Endometrial microvascular endothelial cells (primary cell): ENCODE measurements around the gene MYBPH. TPM values are rescaled to one million over a fixed set of nuclear protein-coding genes. Genes with fewer than 3 reads are reported as not detected.

Experiments used
- in situ Hi-C: cut with HindIII; loops from 2 replicates; pipeline ENCODE4 v1.10.0; 2017; ENCODE audit warnings: low sequenced_read_pairs, low pct_unique_long_range_greater_than_20kb; ENCODE audit errors: inconsistent ontology term
- total RNA-seq: library from RNA; depleted of rRNA; stranded (reverse); fragments of >200 nt; gene quantifications from one replicate; pipeline ENCODE4 v1.2.3, GENCODE V29; 2015; ENCODE audit errors: inconsistent ontology term

The MYBPH gene, protein sequence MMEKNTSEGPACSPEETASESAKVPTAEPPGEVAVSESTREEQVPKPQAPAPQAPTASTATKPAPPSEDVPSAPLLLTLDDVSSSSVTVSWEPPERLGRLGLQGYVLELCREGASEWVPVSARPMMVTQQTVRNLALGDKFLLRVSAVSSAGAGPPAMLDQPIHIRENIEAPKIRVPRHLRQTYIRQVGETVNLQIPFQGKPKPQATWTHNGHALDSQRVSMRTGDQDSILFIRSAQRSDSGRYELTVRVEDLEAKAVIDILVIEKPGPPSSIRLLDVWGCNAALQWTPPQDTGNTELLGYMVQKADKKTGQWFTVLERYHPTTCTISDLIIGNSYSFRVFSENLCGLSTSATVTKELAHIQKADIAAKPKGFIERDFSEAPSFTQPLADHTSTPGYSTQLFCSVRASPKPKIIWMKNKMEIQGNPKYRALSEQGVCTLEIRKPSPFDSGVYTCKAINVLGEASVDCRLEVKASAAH
- total RNA-seq: not detected

DNA sequence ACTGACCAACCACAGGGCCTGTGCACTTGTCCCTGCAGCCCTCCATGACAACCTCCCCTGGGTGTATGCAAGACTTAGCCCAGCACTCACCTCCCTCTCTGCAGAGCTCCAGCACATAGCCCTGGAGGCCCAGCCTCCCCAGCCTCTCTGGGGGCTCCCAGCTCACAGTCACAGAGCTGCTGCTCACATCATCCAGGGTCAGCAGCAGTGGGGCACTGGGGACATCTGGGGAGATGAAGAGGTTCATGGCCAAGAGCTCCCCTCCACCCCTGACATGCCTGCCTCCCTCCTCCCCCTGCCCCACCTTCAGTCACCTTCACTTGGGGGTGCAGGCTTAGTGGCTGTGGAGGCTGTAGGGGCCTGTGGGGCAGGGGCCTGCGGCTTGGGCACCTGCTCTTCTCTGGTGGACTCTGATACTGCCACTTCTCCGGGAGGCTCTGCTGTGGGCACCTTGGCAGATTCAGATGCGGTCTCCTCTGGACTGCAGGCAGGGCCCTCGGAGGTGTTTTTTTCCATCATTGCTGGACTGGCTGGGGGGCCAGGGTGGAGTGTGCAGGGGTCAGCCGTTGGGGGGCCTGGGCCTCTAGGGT, at the start of gene MYBPH:
TSS of gene MYBPH (minus strand) at position 590 of the 590 bp plus-strand sequence. CDS start at position 519, 71 bp downstream.
- in situ Hi-C loops: no loop called here

DNA sequence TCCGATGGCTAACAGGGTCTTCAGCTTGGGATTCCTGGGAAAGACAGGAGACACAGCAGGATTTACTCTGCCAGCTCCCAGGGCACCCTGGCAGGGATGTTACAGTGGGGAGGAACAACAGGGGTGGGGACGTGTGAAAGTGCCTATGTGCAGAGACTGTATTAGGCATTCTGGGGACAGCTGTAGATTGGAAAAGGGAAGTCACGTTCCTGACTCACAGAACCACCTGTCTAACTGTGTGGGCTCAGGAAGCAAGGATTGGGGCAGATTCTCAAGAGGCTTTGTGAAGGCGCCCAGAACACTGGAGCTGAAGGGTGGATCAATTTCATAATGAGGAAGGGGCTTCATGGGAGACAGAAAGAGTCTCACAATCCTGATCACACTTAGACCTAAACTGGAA, 49.4 kb upstream of the MYBPH start:
- in situ Hi-C loops: no loop called here

DNA sequence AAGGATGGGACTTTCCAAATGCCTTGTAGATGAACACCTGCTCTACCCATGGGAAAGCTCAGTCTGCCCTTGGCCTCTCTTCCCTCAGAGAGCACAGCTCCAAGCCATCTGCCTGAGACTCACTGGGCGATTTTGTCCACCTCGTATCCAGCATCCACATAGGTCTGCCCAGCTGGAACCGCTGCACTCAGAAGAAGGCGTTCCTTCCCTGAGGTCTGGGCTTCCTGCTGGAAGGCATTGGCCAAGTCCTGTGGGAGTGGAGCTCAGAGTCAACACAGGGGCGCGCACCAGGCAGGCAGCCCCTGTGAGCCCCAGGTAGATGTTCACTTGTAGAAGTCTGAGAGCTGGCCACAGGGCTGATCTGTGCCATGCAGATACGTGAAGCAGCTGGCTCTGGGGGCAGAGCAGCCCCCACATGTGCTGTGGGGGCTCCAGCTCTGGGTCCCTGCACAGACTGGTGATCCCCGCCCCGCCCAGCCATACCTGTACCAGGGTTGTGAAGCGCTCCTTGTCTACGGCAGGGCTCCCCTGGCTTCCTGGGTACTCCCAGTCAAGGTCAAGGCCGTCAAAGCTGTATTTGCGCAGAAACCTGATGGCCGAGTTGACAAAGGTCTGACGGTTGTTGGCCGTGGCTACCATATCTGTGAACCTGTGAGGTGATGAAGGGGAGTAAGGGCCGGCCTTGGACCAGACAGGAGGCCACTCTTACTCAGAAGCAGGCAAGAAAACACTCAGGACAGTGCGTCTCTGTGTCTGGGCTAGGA, 47.6 kb upstream of the MYBPH start:
- in situ Hi-C loops: no loop called here

DNA sequence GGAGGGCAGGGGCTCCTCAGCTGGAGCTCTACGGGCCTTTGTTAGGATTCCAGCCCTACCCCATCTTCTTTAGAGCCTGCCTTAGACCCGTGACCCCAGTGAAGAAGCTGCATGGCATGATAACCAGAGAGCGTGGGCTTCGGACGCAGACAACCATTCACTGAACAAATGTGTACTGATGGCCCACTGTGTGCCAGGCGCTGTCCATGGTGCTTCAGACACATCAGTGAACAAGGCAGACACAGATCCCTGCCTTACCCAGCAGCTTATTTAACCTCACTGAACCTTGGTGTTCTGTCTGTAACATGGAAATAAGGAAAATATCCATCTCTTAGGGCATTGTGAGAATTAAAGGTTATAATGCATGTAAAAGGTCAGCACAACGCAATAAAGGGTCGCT, 44.3 kb upstream of the MYBPH start:
- in situ Hi-C loops: no loop called here

DNA sequence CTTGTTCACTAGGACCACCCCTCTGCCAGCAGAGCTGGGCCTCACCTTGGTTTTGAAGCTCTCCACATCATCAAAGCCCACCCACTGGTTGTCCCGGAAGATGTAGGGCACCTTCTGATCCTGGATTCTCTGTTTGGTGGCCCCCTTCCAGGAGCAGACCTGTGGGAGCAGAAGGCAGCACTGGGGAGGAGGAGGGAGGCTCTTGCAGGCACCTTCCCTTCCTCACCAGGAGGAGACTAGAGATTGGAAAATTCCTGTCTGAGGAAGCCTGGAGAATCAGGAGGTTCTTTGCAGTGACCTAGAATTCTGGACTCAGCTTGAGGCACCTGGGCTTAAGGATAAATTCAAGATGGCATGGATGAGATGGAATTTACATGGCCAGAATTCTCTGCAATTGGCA, 43.5 kb upstream of the MYBPH start:
- in situ Hi-C loops: no loop called here

DNA sequence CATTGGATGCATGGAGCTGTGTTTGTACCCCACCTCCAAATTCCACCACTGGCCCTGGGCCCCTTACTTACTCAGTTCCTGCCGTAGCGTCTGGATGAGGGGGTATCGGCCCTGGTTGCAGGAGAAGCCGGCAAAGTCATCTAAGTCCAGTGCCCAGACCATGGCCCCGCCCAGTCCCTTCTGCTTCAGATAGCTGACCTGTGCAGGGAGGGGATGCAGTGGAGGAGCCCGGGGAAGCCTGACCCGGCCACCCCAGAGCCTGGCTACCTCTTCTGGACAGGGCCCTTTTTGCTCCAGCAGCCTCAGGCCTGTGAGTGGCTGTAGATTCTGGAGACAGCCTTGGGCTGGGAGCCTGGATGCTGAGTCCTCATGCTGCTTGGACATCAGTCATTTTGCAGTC, 42.0 kb upstream of the MYBPH start:
- in situ Hi-C loops: no loop called here

DNA sequence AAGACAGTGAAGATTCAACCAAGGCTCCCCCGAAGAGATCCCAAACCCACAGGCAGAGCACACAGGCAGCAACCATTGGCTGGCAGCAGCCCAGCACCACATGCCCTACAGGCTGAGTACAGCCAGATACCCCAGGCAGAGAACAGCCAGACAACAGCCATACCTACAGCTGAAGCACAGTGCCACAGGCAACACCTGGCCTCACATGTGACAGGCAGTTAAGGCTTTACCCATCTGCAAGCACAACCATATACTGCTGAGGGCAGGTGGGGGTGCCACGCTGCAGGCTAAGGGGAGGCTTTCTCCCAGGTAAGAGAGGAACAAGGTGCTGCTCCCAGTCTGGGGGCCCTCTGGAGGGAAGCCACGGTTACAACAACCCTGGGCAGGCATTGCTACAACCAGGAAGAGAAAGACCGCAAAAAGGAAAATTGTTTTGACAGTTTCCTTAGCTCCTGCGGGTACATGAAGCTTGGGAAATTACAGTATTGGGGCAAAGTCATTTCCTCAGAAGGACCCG, 41.6 kb upstream of the MYBPH start:
- in situ Hi-C loops: no loop called here

DNA sequence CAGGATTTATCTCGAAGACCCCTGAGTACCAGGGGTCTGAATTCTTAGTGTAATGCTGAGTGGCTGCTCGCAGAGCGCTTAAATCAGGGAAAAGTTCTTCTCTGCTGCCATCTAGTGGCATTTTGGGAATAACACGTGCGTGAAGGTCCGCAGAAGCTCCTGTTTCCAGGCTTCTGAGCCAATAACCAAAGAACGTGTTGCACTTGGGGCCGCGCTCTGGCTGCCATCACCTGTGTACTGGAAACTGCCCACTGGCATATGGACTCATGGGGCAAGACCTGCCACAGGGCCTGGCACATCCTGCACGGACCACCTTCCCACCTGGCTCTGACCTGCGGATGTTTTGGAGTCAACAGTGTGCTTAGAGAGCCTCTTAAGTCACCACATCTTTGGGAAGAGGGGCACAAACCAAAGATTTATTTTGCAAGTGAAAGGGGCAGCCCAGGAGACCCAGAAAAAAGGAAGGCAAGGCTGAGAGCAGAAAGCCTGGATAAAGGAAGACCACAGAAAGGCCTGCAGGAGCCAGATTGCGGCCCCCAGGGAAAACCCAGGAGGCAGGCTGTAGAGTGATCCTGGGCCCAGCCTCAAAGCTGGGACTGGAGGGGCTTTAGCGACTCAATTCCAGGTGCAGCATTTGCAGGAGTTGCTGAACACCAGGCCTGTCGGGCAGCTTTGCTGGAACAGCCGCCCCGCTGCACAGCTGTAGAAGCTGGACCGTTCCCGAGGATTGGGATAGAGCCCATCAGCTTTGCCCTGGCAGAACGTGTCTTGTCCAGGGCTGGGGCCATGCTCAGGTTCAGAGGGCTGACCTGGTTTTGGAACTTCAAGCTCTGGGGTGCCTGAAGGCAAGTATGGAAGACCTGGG, 40.9 kb upstream of the MYBPH start:
- in situ Hi-C loops: no loop called here

DNA sequence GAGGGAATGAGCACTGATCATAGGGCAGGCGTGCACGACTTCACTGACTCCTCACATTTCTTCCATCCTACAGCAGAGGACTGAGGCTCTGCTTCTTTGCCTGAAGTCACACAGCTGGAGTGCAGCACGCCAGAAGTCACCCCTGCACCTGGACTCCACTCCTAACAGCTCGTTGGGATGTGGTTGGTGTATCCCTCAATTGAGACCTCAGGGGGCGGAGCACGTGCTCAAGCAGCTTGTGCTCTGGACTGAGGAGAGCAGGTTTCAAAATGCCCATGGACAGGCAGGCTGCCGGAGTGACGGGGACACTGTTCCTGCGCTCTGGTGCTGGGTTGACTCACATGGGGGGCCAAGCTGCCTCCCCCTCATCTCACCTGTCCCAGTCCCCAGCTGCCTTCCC, 39.9 kb upstream of the MYBPH start:
- in situ Hi-C loops: no loop called here

DNA sequence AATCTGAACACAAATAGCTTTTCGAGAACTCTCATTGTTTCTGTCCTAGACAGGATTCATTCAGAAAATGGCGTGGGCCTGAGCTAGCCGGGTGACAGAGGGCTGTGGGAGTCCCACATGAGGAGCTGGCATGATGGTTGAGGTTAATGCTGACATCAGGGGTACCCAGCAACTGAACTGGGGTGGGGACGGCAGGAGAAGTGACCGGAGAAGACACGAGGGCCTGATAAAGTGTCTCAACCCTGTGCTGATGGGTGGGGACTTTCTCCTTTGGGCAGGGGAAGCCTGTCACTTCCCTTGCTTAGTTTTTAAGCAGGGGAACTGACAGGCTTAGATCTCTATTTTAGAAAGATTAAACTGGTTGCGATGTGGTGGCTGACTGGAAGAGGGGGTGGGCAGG, 39.2 kb upstream of the MYBPH start:
- in situ Hi-C loops: no loop called here

DNA sequence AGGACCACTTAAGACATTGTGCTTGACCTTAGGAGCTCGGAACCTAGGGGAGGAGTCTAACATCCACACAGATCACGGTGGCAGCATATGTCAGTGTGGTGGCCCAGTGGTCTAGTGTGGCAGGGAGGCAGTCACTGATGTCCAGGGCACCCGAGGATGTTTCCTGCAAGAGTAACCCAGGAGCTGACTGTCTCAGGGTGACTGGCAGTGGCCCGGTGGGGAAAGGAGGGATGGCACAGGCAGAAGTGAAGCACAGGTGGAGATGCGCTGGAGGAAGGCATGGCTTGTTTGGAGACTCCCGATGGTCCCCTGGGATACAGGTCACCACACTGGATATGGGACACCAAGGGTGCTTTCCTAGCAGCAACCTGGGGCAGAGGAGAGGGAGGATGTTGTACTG, 37.5 kb upstream of the MYBPH start:
- in situ Hi-C loops: no loop called here

DNA sequence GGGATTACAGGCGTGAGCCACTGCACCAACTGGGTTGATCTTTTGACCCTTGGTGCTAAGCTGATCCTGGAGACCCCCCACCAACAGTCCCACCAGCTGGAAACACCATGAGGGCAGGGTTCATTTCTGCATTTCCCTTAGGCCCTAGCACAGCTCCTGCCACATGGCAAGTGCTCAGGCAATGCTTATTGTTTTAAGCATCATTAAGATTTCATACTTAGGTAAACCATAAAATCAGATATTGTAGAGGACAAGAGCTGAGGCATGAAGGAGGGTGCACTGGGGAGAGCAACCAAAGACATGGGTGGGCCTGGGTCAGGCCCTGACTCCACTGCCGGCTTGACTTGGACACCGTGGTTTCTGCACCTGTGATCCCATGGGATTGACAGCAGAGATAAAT, 36.2 kb upstream of the MYBPH start:
- in situ Hi-C loops: no loop called here

DNA sequence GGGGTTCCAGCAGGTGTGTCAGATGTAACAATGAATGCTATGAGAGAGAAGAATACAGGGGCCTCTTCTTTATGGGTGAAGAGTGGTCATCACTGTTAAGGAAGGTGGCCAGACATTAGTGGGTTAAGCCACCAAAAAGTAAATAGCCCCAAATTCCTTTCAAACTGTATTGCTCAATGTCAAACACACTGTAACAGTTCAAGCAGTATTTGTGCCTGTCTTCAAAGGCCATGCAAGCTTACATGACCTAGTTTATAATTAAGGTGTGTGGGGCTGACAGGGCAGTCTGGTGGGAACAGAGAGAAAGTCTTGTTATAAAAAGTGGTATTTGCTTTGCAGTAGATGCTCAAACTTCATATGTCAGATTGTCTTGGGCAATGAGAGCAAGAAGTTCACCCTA, 35.4 kb upstream of the MYBPH start:
- in situ Hi-C loops: no loop called here

DNA sequence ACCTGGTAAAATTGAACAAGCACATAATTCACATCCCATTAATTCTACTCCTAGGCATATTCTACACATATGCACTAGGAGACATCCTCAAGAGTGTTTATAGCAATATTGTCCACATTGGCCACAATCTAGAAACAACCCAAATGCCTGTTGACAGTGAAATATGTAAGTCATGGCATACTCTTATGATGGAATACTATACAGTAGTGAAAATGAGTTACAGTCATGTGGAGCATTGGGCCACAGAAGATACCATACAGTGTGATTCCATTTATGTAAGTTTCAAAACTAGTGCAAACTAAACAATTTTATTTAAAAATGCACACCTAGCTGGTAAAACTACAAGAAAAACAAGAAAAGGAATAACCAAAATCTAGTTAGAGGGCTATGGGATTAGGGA, 34.7 kb upstream of the MYBPH start:
- in situ Hi-C loops: no loop called here

DNA sequence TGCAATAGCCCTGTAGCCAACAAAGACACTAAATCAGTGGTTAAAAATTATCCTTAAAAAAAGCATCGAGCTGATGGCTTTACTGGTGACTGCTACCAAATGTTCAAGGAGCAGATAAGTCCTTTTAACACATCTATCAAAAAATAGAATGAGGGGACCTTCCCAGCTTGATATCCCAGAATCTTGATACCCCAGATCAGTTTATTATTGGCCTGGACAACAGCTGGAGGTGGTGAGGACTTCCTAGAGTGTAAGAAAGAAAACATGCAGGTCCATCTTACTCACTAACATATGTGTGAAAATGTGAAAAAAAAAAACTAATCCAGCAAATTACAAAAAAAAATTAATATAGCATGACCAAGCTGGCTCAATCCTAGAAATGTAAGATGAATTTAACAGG, 32.6 kb upstream of the MYBPH start:
- in situ Hi-C loops: no loop called here

DNA sequence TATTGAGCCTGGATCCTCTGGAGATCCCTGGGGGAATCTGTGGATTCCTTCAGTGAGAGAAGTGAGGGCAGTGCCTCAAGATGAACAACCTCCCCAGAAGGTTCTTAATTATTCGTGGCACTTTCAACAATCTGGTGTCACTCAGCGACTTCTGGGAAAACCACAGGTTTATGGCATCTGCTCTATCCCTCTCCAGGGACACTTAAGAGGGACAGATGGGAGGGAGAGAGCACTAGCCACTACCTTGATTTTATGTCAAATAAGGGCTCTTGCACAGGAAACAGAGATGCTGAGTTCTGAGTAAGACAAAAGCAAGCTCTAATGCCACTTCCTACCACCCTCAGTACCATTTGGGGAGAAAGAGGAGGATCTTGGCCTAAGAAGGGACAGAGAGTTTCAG, 32.1 kb upstream of the MYBPH start:
- in situ Hi-C loops: no loop called here

DNA sequence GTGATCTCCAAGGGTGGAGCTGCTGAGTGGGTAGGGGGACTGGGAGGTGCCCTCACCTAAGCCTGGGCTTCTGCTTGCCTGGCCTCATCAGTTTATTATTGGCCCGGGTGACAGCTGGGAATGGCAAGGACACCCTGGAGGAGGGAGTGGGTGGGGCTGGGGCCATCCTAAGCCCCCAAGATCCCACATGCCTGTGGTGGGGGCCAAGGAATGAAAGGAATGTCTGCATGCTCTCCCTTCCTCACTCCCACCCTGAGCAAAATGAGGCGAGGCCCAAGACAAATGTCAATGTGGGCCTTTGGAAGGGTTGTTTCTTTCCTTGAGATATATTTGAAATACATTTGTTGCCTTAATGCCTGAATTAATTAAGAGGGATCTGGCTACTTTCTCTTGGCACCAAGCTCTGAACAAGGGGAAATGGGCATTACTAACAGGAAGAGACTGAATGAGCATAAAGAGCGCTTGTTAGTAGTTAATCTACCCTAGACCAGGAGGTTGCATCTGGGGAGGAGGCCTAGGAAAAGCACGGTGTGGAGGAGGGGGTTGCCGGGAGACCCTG, 30.6 kb upstream of the MYBPH start:
- in situ Hi-C loops: no loop called here

DNA sequence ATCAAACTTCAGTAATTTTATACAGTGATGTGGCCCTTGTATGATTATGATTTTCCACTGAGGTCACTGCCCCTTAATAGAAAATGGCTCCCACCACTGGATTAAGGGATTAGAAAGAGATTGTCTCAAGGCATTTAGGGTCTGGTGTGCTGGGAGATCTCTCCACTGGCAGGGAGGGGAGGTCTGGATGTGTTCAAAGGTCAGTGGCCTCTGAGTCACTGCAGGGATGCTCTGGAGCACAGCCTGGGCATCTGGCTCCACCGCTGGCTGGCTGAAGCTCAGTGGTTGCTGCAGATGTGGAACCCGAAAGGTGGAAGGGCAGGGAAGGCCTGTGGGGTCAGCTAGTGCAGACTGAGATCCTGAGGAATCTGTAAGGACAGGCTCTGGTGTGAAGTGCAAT, 29.1 kb upstream of the MYBPH start:
- in situ Hi-C loops: no loop called here
